ENCODE results near the gene PSMD11. TPM values are rescaled to one million over a fixed set of nuclear protein-coding genes. Genes with fewer than 3 reads are reported as not detected.

Gene PSMD11
- total and polyA plus RNA-seq, 2 donors (not counting 3 experiments of a cell fraction or from before 2014, with no cell fraction given): 59.4 to 153 TPM

DNA sequence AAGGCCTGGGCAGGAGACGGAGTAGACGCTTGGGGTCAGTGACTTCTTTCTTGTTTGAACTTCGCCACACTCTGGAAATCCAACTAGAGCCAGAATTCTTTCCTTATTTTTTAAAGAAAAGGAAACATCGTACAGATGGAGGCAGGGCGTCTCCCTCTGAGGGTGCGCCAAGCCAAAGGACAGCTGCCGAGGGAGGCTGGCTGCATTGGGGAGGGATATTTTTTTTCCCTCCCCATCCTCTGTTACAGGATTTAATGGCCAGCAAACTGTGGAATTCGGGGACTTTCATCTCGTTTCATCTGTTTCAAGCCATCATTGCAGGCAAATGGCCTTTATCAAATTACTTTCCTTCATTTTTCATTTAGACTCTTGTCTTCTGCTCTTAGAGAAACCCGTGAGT is 58.4 kb downstream of the PSMD11 start:
- POLR2A ChIA-PET: interaction anchor here (0.6 kb wide), 1 partner anchor 241 kb away, joined by 3 read pairs; no protein-coding TSS in a partner anchor
- H3K4me3 ChIP-seq (replicated peaks in 1 of 3; ENCODE audit: insufficient read depth in 1 of 3, low read depth in 1 of 3, low read length in 3 of 3): no peak overlapping the region
- TF ChIP-seq MYC (IDR thresholded peaks at IDR 0.05; ENCODE audit: low read depth, low read length) (no peak), JUN (IDR thresholded peaks at IDR 0.05; ENCODE audit: borderline replicate concordance, insufficient read depth, insufficient read length, low read depth) (no peak), POLR2A (IDR thresholded peaks at IDR 0.05; ENCODE audit: low read depth, low read length) (no peak), EZH2 (IDR thresholded peaks at IDR 0.05; ENCODE audit: borderline replicate concordance, low read depth, low read length, severe bottlenecking) (no peak), FOS (IDR thresholded peaks at IDR 0.05; ENCODE audit: borderline replicate concordance, insufficient read depth, low read length) (no peak), GATA2 (IDR thresholded peaks at IDR 0.05; ENCODE audit: insufficient read depth, insufficient read length, low read depth, low read length) (no peak), POLR2AphosphoS5 (IDR thresholded peaks at IDR 0.05; ENCODE audit: insufficient read depth, low read depth, low read length) (no peak)
- TF ChIP-seq, protein P1, sequence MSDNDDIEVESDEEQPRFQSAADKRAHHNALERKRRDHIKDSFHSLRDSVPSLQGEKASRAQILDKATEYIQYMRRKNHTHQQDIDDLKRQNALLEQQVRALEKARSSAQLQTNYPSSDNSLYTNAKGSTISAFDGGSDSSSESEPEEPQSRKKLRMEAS (IDR thresholded peaks at IDR 0.05; ENCODE audit: insufficient read depth, insufficient read length): no peak
- H3K79me2 ChIP-seq (ENCODE audit: control insufficient read depth, insufficient read depth, low read length): no peaks in the 10 kb centered on the region
- H3K4me2 ChIP-seq (ENCODE audit: insufficient read depth, low read length): no peak overlapping the region
- no peak overlapping the region for H2AFZ ChIP-seq (ENCODE audit: low read depth, low read length)
- DNase-seq (ENCODE audit: low read depth, low spot score) (no peak), FAIRE-seq (no peak)
- no peaks in the 10 kb centered on the region for H3K9me1 ChIP-seq (replicated peaks; ENCODE audit: control insufficient read depth, extremely low read depth, insufficient read depth, low read length)
- intact Hi-C loops (cut with micrococcal nuclease): no loop called here
- no peak overlapping the region for H3K27ac ChIP-seq (ENCODE audit: insufficient read depth, low read depth, low read length)
- no peaks in the 10 kb centered on the region for H3K27me3 ChIP-seq (ENCODE audit: control insufficient read depth in 2 of 2, insufficient read depth in 2 of 2, low read length in 2 of 2)
- no peak overlapping the region for H3K9ac ChIP-seq (replicated peaks; ENCODE audit: extremely low read depth, insufficient read depth, low read length)
- dilution Hi-C loops (cut with MboI; ENCODE audit: extremely low pct_ligation_motif_present, low sequenced_read_pairs): no loop called here
- no peaks in the 10 kb centered on the region for H3K9me3 ChIP-seq (replicated peaks; ENCODE audit: control insufficient read depth, insufficient read depth, low read length)
- no TSS peak for BruUV-seq (replicated peaks)
- CTCF ChIA-PET: no interaction called here
- H3K4me1 ChIP-seq (ENCODE audit: control insufficient read depth, extremely low read depth, insufficient read depth, low read length): peaks cover 7% of the 10 kb centered on the region
- no peaks in the 10 kb centered on the region for H3K36me3 ChIP-seq (ENCODE audit: control insufficient read depth in 2 of 2, extremely low read depth in 1 of 2, insufficient read depth in 2 of 2, low read length in 2 of 2)
- no peaks in the 10 kb centered on the region for H4K20me1 ChIP-seq (replicated peaks; ENCODE audit: control insufficient read depth, extremely low read depth, insufficient read depth, low read length)
